ENCODE results near the gene PTPRT. TPM values are rescaled to one million over a fixed set of nuclear protein-coding genes. Genes with fewer than 3 reads are reported as not detected.

The PTPRT gene
- total and polyA plus RNA-seq, 4 donors = 0.14 to 2.8 (median 0.40) TPM

- H3K4me3 ChIP-seq (ENCODE audit: low read depth in 1 of 3, low read length in 3 of 3) = no peak overlapping the region
Observed at GRCh38 chr20:42603655-42604054, 586.1 kb downstream of the PTPRT start.

GRCh38 chr20:42598581-42598980 lies 591.1 kb downstream of the PTPRT start:
- no peaks in the 10 kb centered on the region for H3K4me1 ChIP-seq (ENCODE audit: control insufficient read depth in 4 of 4, insufficient read depth in 4 of 4, low read length in 3 of 4)
- H3K9ac ChIP-seq (ENCODE audit: low read depth in 1 of 2, low read length in 2 of 2) = no peak overlapping the region
- H3K9me3 ChIP-seq (ENCODE audit: control insufficient read depth in 4 of 4, low read length in 3 of 4) = no peaks in the 10 kb centered on the region
- H3K36me3 ChIP-seq (ENCODE audit: control insufficient read depth in 4 of 4, insufficient read depth in 3 of 4, low read depth in 1 of 4, low read length in 3 of 4) = no peaks in the 10 kb centered on the region
- 56% methylated on average over 5 of the region's 5 CpGs for WGBS
- H3K27ac ChIP-seq (ENCODE audit: low read depth in 1 of 2, low read length in 2 of 2) = no peak overlapping the region
- no peak for DNase-seq (ENCODE audit: low spot score)
- no peaks in the 10 kb centered on the region for H3K27me3 ChIP-seq (ENCODE audit: control insufficient read depth in 4 of 4, insufficient read depth in 4 of 4, low read length in 3 of 4)
- no peak overlapping the region for H3K4me3 ChIP-seq (ENCODE audit: low read depth in 1 of 3, low read length in 3 of 3)
- TF ChIP-seq YY1 (IDR thresholded peaks at IDR 0.05) (no peak), RXRA (IDR thresholded peaks at IDR 0.05) (no peak), CTCF (IDR thresholded peaks at IDR 0.05; ENCODE audit: low read depth, low read length, missing input control) (no peak), FOXA1 (IDR thresholded peaks at IDR 0.05) (no peak), RAD21 (IDR thresholded peaks at IDR 0.05) (no peak), HNF4G (IDR thresholded peaks at IDR 0.05) (no peak), HNF4A (conservative IDR thresholded peaks at IDR 0.05) (no peak), EGR1 (IDR thresholded peaks at IDR 0.05; ENCODE audit: low read depth in 2 of 2) (no peak), JUND (IDR thresholded peaks at IDR 0.05) (no peak), GABPA (IDR thresholded peaks at IDR 0.05 in 1 of 2, conservative IDR thresholded peaks at IDR 0.05 in 1 of 2) (no peak), ATF3 (IDR thresholded peaks at IDR 0.05) (no peak), TAF1 (conservative IDR thresholded peaks at IDR 0.05) (no peak), NR2F2 (IDR thresholded peaks at IDR 0.05) (no peak), SP1 (IDR thresholded peaks at IDR 0.05) (no peak), REST (IDR thresholded peaks at IDR 0.05) (no peak)
- TF ChIP-seq, protein P1, sequence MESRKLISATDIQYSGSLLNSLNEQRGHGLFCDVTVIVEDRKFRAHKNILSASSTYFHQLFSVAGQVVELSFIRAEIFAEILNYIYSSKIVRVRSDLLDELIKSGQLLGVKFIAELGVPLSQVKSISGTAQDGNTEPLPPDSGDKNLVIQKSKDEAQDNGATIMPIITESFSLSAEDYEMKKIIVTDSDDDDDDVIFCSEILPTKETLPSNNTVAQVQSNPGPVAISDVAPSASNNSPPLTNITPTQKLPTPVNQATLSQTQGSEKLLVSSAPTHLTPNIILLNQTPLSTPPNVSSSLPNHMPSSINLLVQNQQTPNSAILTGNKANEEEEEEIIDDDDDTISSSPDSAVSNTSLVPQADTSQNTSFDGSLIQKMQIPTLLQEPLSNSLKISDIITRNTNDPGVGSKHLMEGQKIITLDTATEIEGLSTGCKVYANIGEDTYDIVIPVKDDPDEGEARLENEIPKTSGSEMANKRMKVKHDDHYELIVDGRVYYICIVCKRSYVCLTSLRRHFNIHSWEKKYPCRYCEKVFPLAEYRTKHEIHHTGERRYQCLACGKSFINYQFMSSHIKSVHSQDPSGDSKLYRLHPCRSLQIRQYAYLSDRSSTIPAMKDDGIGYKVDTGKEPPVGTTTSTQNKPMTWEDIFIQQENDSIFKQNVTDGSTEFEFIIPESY (IDR thresholded peaks at IDR 0.05) = no peak
- TF ChIP-seq, protein P2, sequence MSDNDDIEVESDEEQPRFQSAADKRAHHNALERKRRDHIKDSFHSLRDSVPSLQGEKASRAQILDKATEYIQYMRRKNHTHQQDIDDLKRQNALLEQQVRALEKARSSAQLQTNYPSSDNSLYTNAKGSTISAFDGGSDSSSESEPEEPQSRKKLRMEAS (IDR thresholded peaks at IDR 0.05) = no peak

More at GRCh38 chr20:42603655-42604054, 586.1 kb downstream of the PTPRT start:
- Histone ChIP-seq H3K9ac (ENCODE audit: low read depth in 1 of 2, low read length in 2 of 2) (no peak overlapping the region), H3K4me1 (ENCODE audit: control insufficient read depth in 4 of 4, insufficient read depth in 4 of 4, low read length in 3 of 4) (no peaks in the 10 kb centered on the region), H3K9me3 (ENCODE audit: control insufficient read depth in 4 of 4, low read length in 3 of 4) (no peaks in the 10 kb centered on the region), H3K27me3 (ENCODE audit: control insufficient read depth in 4 of 4, insufficient read depth in 4 of 4, low read length in 3 of 4) (no peaks in the 10 kb centered on the region), H3K27ac (ENCODE audit: low read depth in 1 of 2, low read length in 2 of 2) (no peak overlapping the region), H3K36me3 (ENCODE audit: control insufficient read depth in 4 of 4, insufficient read depth in 3 of 4, low read depth in 1 of 4, low read length in 3 of 4) (no peaks in the 10 kb centered on the region)
- TF ChIP-seq HNF4G (IDR thresholded peaks at IDR 0.05) (no peak), CTCF (IDR thresholded peaks at IDR 0.05; ENCODE audit: low read depth, low read length, missing input control) (no peak), ATF3 (IDR thresholded peaks at IDR 0.05) (no peak), TAF1 (conservative IDR thresholded peaks at IDR 0.05) (no peak)
- 84% methylated on average over 4 of the region's 4 CpGs for WGBS
- DNase-seq (ENCODE audit: low spot score) = no peak

Data from liver (tissue), 9 donors.